ENCODE results near the gene WDR1.

WDR1 gene

GRCh38 chr4:10144479-10144878 is 27.9 kb upstream of the WDR1 start:
- TF ChIP-seq, protein P1, sequence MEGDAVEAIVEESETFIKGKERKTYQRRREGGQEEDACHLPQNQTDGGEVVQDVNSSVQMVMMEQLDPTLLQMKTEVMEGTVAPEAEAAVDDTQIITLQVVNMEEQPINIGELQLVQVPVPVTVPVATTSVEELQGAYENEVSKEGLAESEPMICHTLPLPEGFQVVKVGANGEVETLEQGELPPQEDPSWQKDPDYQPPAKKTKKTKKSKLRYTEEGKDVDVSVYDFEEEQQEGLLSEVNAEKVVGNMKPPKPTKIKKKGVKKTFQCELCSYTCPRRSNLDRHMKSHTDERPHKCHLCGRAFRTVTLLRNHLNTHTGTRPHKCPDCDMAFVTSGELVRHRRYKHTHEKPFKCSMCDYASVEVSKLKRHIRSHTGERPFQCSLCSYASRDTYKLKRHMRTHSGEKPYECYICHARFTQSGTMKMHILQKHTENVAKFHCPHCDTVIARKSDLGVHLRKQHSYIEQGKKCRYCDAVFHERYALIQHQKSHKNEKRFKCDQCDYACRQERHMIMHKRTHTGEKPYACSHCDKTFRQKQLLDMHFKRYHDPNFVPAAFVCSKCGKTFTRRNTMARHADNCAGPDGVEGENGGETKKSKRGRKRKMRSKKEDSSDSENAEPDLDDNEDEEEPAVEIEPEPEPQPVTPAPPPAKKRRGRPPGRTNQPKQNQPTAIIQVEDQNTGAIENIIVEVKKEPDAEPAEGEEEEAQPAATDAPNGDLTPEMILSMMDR (IDR thresholded peaks at IDR 0.05; ENCODE audit: low read depth, low read length), result no peak
- no peak overlapping the region for H3K4me3 ChIP-seq (ENCODE audit: low read depth, low read length)

GRCh38 chr4:10143171-10143570 is 26.6 kb upstream of the WDR1 start:
- H3K4me3 ChIP-seq (ENCODE audit: low read depth, low read length), result no peak overlapping the region
- TF ChIP-seq, protein P1 (IDR thresholded peaks at IDR 0.05; ENCODE audit: low read depth, low read length), result no peak

DNA sequence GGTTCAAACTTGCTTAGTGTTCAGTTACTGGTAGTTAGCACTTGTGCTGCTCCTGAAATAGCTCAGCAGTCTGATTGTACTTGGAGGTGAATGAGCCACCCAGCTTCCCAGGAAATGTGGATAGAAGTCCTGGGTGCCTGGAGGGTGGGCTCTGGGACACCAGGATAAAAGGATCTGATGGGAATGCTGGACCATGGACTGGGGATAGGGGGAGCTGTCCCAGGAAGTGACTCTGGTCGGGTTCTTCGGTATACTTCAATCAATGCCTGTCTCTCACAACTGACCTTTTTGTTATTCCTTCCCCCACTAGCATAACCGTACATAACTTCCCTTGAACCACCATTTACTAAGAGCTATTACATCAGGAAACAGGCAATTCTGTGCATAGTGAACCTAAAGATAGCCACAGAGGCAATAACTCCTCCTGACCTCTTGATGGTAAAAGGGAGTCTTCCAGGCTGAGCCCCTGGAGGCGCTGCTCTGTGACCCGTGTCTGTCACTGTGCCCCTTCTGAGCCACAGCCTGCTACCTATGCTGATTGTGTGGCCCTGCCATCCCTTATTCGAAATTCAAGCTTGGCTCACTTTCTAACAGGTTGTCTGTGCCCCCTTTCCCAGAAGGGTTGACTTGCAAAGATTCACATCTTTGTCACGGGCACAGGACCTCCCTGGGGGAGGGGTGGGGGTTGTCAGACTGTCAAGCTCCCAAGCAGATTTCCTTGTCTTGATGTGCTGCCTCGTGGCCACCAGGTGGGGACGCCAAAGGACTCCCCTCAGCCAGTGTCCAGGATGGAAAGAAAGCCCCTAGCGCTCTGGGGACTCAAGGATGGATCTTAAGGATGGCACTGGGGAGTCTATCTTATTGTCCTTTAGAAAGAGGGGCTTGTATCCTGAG is 24.5 kb upstream of the WDR1 start:
- TF ChIP-seq, protein P1 (IDR thresholded peaks at IDR 0.05; ENCODE audit: low read depth, low read length), result no peak
- H3K4me3 ChIP-seq (ENCODE audit: low read depth, low read length), result no peak overlapping the region

- TF ChIP-seq, protein P1 (IDR thresholded peaks at IDR 0.05; ENCODE audit: low read depth, low read length), result no peak
Measured at GRCh38 chr4:10139518-10139917, 22.9 kb upstream of the WDR1 start.

DNA sequence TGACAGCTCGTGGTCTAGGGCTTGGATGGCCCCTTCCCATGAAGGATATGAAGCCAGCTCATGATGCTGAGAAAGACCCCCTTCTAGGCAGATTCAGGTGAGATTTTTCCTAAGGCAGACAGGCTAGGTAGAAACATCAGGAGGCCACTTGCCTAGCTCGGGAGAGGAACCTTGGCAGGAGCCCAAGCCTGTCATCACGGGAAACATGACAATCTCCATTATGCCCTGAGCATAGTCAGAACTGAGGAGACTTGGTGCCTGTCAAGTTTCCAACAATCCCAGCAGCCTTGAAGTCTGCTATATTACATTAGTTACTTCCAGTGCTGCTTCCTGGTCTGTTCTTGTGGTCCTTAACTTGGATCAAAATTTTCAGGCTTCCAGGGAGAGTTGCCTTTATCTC is 18.7 kb upstream of the WDR1 start:
- TF ChIP-seq, protein P1 (IDR thresholded peaks at IDR 0.05; ENCODE audit: low read depth, low read length), result no peak

More at GRCh38 chr4:10139518-10139917, 22.9 kb upstream of the WDR1 start:
- H3K4me3 ChIP-seq (ENCODE audit: low read depth, low read length), result no peak overlapping the region

GRCh38 chr4:10134141-10134540 is 17.5 kb upstream of the WDR1 start:
- no peak overlapping the region for H3K4me3 ChIP-seq (ENCODE audit: low read depth, low read length)
- TF ChIP-seq, protein P1 (IDR thresholded peaks at IDR 0.05; ENCODE audit: low read depth, low read length), result no peak

More for the DNA sequence above, 18.7 kb upstream of the WDR1 start:
- no peak overlapping the region for H3K4me3 ChIP-seq (ENCODE audit: low read depth, low read length)

DNA sequence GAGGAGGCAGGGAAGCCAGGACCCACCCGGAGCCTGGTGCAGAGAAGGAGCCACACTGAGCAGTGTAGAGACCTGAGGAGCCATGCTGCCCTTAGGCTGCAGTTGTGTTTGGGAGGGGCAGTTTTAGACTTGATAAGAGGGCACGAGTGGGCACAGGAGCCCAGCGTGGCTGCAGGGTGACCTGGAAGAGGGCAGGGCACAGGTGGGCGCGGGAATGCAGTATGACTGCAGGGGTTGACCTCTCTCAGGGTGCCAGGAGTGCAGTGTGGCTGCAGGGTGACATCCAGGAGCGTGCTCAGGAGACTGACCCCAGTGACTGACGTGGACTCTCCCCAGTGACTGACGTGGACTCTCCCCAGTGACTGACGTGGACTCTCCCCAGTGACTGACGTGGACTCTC is 14.6 kb upstream of the WDR1 start:
- TF ChIP-seq, protein P1 (IDR thresholded peaks at IDR 0.05; ENCODE audit: low read depth, low read length), result no peak
- H3K4me3 ChIP-seq (ENCODE audit: low read depth, low read length), result no peak overlapping the region

Measured in WI38 (cell line).